HCT116 (cell line): ENCODE results near the gene SIRPB1. TPM values are rescaled to one million over a fixed set of nuclear protein-coding genes. Genes with fewer than 3 reads are reported as not detected.

ENCODE experiments used
- ATAC-seq: fragments of 200-7000 bp; cut with Tn5 transposase; 2 replicates; pipeline ENCODE4 v1.9.1; 2020; ENCODE audit warnings: mild to moderate bottlenecking, moderate library complexity
- BruUV-seq: library from RNA; stranded (reverse); fragments of 400-500 nt; replicated peaks from 2 replicates; lab custom pipeline; 2021; lab: Mats Ljungman, UMichigan
- CTCF ChIA-PET: fragments of 300-600 bp; sonication (Branson Sonifier 250); formaldehyde crosslinking; loops from one replicate; lab custom pipeline; 2021; ENCODE audit warnings: antibody characterized with exemption; lab: Charles Lee
- POLR2A ChIA-PET: fragments of 300-600, 350-600 bp; sonication (Branson Sonifier 250); formaldehyde crosslinking; loops from one replicate; lab custom pipeline; 2021; ENCODE audit warnings: antibody characterized with exemption; lab: Charles Lee
- RAD21 ChIA-PET, 2 experiments: fragments of 300-600 bp; sonication (Branson Sonifier 250); formaldehyde crosslinking; loops; one replicate each; lab custom pipeline; 2023; ENCODE audit warnings: low total read pairs in 2 of 2; ENCODE audit not compliant: uncharacterized antibody in 2 of 2, unreplicated experiment in 2 of 2, low non-redundant PET in 1 of 2; lab: Charles Lee
- DNase-seq: peaks from one replicate; pipeline ENCODE4 v3.0.0-alpha.2; 2010; ENCODE audit warnings: low read depth, low spot score
- H2AFZ ChIP-seq: fragments of 200-600 bp; shearing (Covaris generic), sonication (generic); 2 replicates; pipeline ENCODE4 v1.6.1; 2017; ENCODE audit warnings: low read depth, mixed run types, mixed read lengths, antibody characterized with exemption, low read length; ENCODE audit not compliant: poor library complexity, severe bottlenecking
- H3K27ac ChIP-seq: 2 replicates; pipeline ENCODE4 v1.5.1; 2012; ENCODE audit warnings: low read depth, low read length
- H3K27me3 ChIP-seq: fragments of 200-600 bp; sonication (generic); 2 replicates; pipeline ENCODE4 v1.6.1; 2016; ENCODE audit warnings: mixed run types, low read length, mixed read lengths; ENCODE audit not compliant: insufficient read depth
- H3K36me3 ChIP-seq, 2 experiments: fragments of 200-500 bp in 1 of 2; fragments of 200-600 bp in 1 of 2; sonication (Bioruptor generic) in 1 of 2; sonication (generic) in 1 of 2; 2 replicates each; pipeline versions ENCODE4 v1.5.1 to v1.6.1; 2014 to 2016; ENCODE audit warnings: low read length in 2 of 2, inconsistent platforms in 1 of 2, mixed read lengths in 1 of 2, mixed run types in 1 of 2; ENCODE audit not compliant: insufficient read depth in 2 of 2, control insufficient read depth in 1 of 2
- H3K4me1 ChIP-seq, 2 experiments: fragments of 200-600 bp in 1 of 2; sonication (generic) in 1 of 2; 2 replicates each; pipeline versions ENCODE4 v1.5.1 to v1.6.1; 2012 to 2017; ENCODE audit warnings: low read length in 2 of 2, inconsistent platforms in 1 of 2, mild to moderate bottlenecking in 1 of 2, mixed read lengths in 1 of 2, mixed run types in 1 of 2, moderate library complexity in 1 of 2; ENCODE audit not compliant: insufficient read depth in 2 of 2, control insufficient read depth in 1 of 2
- H3K4me2 ChIP-seq: fragments of 200-600 bp; sonication (generic); 2 replicates; pipeline ENCODE4 v1.6.1; 2017; ENCODE audit warnings: mixed run types, low read length, mixed read lengths
- H3K4me3 ChIP-seq, 2 experiments: fragments of 200-600 bp in 1 of 2; sonication (generic) in 1 of 2; replicated peaks in 1 of 2; 2 replicates each; pipeline ENCODE4 v1.5.1; 2011 to 2016; ENCODE audit warnings: low read length in 2 of 2, control low read depth in 1 of 2, low read depth in 1 of 2, mild to moderate bottlenecking in 1 of 2, mixed read lengths in 1 of 2, mixed run types in 1 of 2
- H3K79me2 ChIP-seq: fragments of 200-600 bp; sonication (generic); 2 replicates; pipeline ENCODE4 v1.6.1; 2017; ENCODE audit warnings: mild to moderate bottlenecking, mixed run types, low read length, moderate library complexity, mixed read lengths; ENCODE audit not compliant: insufficient read depth
- H3K9ac ChIP-seq: fragments of 200-600 bp; sonication (generic); 2 replicates; pipeline ENCODE4 v1.6.1; 2016; ENCODE audit warnings: low read length, mixed read lengths
- H3K9me2 ChIP-seq: fragments of 200-600 bp; sonication (generic), shearing (Covaris generic); 2 replicates; pipeline ENCODE4 v1.6.1; 2017; ENCODE audit warnings: mixed run types, mild to moderate bottlenecking, moderate library complexity; ENCODE audit not compliant: insufficient read depth
- H3K9me3 ChIP-seq, 2 experiments: fragments of 200-500 bp in 1 of 2; fragments of 200-600 bp in 1 of 2; sonication (Bioruptor generic) in 1 of 2; sonication (generic) in 1 of 2; 2 replicates each; pipeline ENCODE4 v1.6.1; 2014 to 2017; ENCODE audit warnings: low read length in 2 of 2, mixed read lengths in 2 of 2, inconsistent platforms in 1 of 2, low read depth in 1 of 2, mild to moderate bottlenecking in 1 of 2, mixed run types in 1 of 2, moderate library complexity in 1 of 2; ENCODE audit not compliant: control insufficient read depth in 1 of 2, insufficient read depth in 1 of 2
- H4K20me1 ChIP-seq: fragments of 200-600 bp; sonication (generic), shearing (Covaris generic); 2 replicates; pipeline ENCODE4 v1.6.1; 2017; ENCODE audit warnings: mixed run types, mild to moderate bottlenecking, moderate library complexity; ENCODE audit not compliant: insufficient read depth
- CBX3 ChIP-seq: IDR thresholded peaks from 2 replicates; pipeline ENCODE4 v1.6.1; 2012; ENCODE audit warnings: low read depth
- CEBPB ChIP-seq: IDR thresholded peaks from 2 replicates; pipeline ENCODE4 v1.6.1; 2012; ENCODE audit warnings: low read depth
- EGR1 ChIP-seq: IDR thresholded peaks from 2 replicates; pipeline ENCODE4 v1.6.1; 2012; ENCODE audit warnings: low read depth
- ELF1 ChIP-seq: IDR thresholded peaks from 2 replicates; pipeline ENCODE4 v1.6.1; 2012; ENCODE audit warnings: low read depth, borderline replicate concordance
- EZH2 ChIP-seq: fragments of 200-600 bp; sonication (generic); IDR thresholded peaks from 2 replicates; pipeline ENCODE4 v1.6.1; 2017; ENCODE audit warnings: antibody characterized with exemption, mixed run types
- EZH2phosphoT487 ChIP-seq: fragments of 200-600 bp; IDR thresholded peaks from 2 replicates; pipeline ENCODE4 v1.6.1; 2018; ENCODE audit warnings: antibody characterized with exemption, borderline replicate concordance
- FOSL1 ChIP-seq: IDR thresholded peaks from 2 replicates; pipeline ENCODE4 v1.6.1; 2012; ENCODE audit warnings: low read depth
- JUND ChIP-seq: IDR thresholded peaks from 2 replicates; pipeline ENCODE4 v1.6.1; 2012
- POLR2A ChIP-seq: IDR thresholded peaks from 2 replicates; pipeline ENCODE4 v1.7.0; 2011; ENCODE audit warnings: borderline replicate concordance; ENCODE audit not compliant: insufficient read depth, insufficient read length; ENCODE audit errors: extremely low read depth
- POLR2AphosphoS5 ChIP-seq: IDR thresholded peaks from 2 replicates; pipeline ENCODE4 v1.6.1; 2011; ENCODE audit warnings: mild to moderate bottlenecking, low read depth, low read length, moderate library complexity
- SIN3A ChIP-seq: IDR thresholded peaks from 2 replicates; pipeline ENCODE4 v1.6.1; 2012; ENCODE audit warnings: low read depth
- SP1 ChIP-seq: IDR thresholded peaks from 2 replicates; pipeline ENCODE4 v1.6.1; 2012; ENCODE audit warnings: low read depth
- SRF ChIP-seq: IDR thresholded peaks from 2 replicates; pipeline ENCODE4 v1.6.1; 2012; ENCODE audit warnings: low read depth
- TCF7L2 ChIP-seq: IDR thresholded peaks from 2 replicates; pipeline ENCODE4 v1.7.0; 2011; ENCODE audit warnings: borderline replicate concordance, inconsistent platforms; ENCODE audit not compliant: insufficient read depth, insufficient read length; ENCODE audit errors: extremely low read depth
- ZNF274 ChIP-seq: fragments of 200-500 bp; sonication (Bioruptor generic); IDR thresholded peaks from 2 replicates; pipeline ENCODE4 v1.6.1; 2014; ENCODE audit warnings: mild to moderate bottlenecking, low read depth, low read length, inconsistent platforms
- intact Hi-C: fragments of 100-400 bp; cut with micrococcal nuclease; formaldehyde crosslinking; loops from 2 replicates; pipeline ENCODE4 v1.10.0; 2022
- total RNA-seq: library from RNA; stranded (reverse); gene quantifications from one replicate; pipeline ENCODE4 v1.2.1, GENCODE V29; 2021; ENCODE audit not compliant: unreplicated experiment
- TF ChIP-seq, protein P1 (sequence below): IDR thresholded peaks from 2 replicates; pipeline ENCODE4 v1.6.1; 2011; ENCODE audit warnings: mild to moderate bottlenecking, low read length, moderate library complexity; ENCODE audit not compliant: insufficient replicate concordance; ENCODE audit errors: extremely low read depth
- TF ChIP-seq, protein P2 (sequence below), 3 experiments: fragments of 200-600 bp in 1 of 3; sonication (generic) in 1 of 3; IDR thresholded peaks in 2 of 3; conservative IDR thresholded peaks in 1 of 3; 2 replicates each; pipeline ENCODE4 v1.5.1; 2012 to 2017; ENCODE audit warnings: low read depth in 2 of 3, low read length in 2 of 3, antibody characterized with exemption in 1 of 3, borderline replicate concordance in 1 of 3, control low read depth in 1 of 3, mild to moderate bottlenecking in 1 of 3, mixed read lengths in 1 of 3, mixed run types in 1 of 3, moderate library complexity in 1 of 3; ENCODE audit not compliant: insufficient read depth in 1 of 3
- TF ChIP-seq, protein P3 (sequence below): IDR thresholded peaks from 2 replicates; pipeline ENCODE4 v1.6.1; 2012
- TF ChIP-seq, protein P4 (sequence below): IDR thresholded peaks from 2 replicates; pipeline ENCODE4 v1.6.1; 2012; ENCODE audit warnings: low read depth

Gene SIRPB1
- total RNA-seq, 1 experiment from 2014 or later = 1.9 TPM

DNA sequence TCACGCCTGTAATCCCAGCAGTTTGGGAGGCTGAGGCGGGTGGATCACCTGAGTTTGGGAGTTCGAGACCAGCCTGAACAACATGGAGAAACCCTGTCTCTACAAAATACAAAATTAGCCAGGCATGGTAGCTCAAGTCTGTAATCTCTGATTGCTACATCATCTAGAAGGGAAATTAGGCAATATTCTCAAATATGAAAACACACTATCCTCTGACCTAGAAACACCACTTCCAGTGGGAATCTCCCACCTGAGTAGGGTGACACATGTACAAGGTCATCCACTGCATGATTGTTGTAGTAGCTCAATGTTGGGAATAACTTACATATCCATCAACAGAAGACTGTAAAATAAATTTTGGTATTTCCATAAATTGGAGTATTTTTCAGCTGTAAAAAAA is 43.2 kb downstream of the SIRPB1 start:
- RAD21 ChIA-PET = no interaction called here
- H3K9ac ChIP-seq = no peak overlapping the region
- no peaks in the 10 kb centered on the region for H3K9me2 ChIP-seq
- CTCF ChIA-PET = no interaction called here
- H3K4me1 ChIP-seq = no peaks in the 10 kb centered on the region
- BruUV-seq = no TSS peak
- no peaks in the 10 kb centered on the region for H3K9me3 ChIP-seq
- H3K4me3 ChIP-seq = no peak overlapping the region
- POLR2A ChIA-PET = no interaction called here
- no peaks in the 10 kb centered on the region for H3K79me2 ChIP-seq
- DNase-seq (no peak), ATAC-seq (no peak)
- H3K27ac ChIP-seq = no peak overlapping the region
- no peak overlapping the region for H3K4me2 ChIP-seq
- H3K36me3 ChIP-seq = no peaks in the 10 kb centered on the region
- no peaks in the 10 kb centered on the region for H3K27me3 ChIP-seq
- intact Hi-C loops = no loop called here
- no peak overlapping the region for H2AFZ ChIP-seq
- no peaks in the 10 kb centered on the region for H4K20me1 ChIP-seq
- TF ChIP-seq, protein P1, sequence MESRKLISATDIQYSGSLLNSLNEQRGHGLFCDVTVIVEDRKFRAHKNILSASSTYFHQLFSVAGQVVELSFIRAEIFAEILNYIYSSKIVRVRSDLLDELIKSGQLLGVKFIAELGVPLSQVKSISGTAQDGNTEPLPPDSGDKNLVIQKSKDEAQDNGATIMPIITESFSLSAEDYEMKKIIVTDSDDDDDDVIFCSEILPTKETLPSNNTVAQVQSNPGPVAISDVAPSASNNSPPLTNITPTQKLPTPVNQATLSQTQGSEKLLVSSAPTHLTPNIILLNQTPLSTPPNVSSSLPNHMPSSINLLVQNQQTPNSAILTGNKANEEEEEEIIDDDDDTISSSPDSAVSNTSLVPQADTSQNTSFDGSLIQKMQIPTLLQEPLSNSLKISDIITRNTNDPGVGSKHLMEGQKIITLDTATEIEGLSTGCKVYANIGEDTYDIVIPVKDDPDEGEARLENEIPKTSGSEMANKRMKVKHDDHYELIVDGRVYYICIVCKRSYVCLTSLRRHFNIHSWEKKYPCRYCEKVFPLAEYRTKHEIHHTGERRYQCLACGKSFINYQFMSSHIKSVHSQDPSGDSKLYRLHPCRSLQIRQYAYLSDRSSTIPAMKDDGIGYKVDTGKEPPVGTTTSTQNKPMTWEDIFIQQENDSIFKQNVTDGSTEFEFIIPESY = no peak
- TF ChIP-seq, protein P2, sequence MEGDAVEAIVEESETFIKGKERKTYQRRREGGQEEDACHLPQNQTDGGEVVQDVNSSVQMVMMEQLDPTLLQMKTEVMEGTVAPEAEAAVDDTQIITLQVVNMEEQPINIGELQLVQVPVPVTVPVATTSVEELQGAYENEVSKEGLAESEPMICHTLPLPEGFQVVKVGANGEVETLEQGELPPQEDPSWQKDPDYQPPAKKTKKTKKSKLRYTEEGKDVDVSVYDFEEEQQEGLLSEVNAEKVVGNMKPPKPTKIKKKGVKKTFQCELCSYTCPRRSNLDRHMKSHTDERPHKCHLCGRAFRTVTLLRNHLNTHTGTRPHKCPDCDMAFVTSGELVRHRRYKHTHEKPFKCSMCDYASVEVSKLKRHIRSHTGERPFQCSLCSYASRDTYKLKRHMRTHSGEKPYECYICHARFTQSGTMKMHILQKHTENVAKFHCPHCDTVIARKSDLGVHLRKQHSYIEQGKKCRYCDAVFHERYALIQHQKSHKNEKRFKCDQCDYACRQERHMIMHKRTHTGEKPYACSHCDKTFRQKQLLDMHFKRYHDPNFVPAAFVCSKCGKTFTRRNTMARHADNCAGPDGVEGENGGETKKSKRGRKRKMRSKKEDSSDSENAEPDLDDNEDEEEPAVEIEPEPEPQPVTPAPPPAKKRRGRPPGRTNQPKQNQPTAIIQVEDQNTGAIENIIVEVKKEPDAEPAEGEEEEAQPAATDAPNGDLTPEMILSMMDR (IDR thresholded peaks at IDR 0.05 in 2 of 3, conservative IDR thresholded peaks at IDR 0.05 in 1 of 3; ENCODE audit: borderline replicate concordance in 1 of 3, insufficient read depth in 1 of 3, low read depth in 2 of 3, low read length in 2 of 3) = no peak
- TF ChIP-seq EZH2phosphoT487 (no peak), ELF1 (no peak), CBX3 (no peak), FOSL1 (no peak), JUND (no peak), ZNF274 (no peak), POLR2A (no peak), SP1 (no peak), CEBPB (no peak), SIN3A (no peak), POLR2AphosphoS5 (no peak), EZH2 (no peak), SRF (no peak), TCF7L2 (no peak), EGR1 (no peak)
- TF ChIP-seq, protein P3, sequence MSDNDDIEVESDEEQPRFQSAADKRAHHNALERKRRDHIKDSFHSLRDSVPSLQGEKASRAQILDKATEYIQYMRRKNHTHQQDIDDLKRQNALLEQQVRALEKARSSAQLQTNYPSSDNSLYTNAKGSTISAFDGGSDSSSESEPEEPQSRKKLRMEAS = no peak
- TF ChIP-seq, protein P4, sequence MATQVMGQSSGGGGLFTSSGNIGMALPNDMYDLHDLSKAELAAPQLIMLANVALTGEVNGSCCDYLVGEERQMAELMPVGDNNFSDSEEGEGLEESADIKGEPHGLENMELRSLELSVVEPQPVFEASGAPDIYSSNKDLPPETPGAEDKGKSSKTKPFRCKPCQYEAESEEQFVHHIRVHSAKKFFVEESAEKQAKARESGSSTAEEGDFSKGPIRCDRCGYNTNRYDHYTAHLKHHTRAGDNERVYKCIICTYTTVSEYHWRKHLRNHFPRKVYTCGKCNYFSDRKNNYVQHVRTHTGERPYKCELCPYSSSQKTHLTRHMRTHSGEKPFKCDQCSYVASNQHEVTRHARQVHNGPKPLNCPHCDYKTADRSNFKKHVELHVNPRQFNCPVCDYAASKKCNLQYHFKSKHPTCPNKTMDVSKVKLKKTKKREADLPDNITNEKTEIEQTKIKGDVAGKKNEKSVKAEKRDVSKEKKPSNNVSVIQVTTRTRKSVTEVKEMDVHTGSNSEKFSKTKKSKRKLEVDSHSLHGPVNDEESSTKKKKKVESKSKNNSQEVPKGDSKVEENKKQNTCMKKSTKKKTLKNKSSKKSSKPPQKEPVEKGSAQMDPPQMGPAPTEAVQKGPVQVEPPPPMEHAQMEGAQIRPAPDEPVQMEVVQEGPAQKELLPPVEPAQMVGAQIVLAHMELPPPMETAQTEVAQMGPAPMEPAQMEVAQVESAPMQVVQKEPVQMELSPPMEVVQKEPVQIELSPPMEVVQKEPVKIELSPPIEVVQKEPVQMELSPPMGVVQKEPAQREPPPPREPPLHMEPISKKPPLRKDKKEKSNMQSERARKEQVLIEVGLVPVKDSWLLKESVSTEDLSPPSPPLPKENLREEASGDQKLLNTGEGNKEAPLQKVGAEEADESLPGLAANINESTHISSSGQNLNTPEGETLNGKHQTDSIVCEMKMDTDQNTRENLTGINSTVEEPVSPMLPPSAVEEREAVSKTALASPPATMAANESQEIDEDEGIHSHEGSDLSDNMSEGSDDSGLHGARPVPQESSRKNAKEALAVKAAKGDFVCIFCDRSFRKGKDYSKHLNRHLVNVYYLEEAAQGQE = no peak
